Suppressor macrophage treated with lipopolysaccharide for 4 hours (primary cell): Measurements from ENCODE around the gene COL6A2.
"Not testable (repeated sequence)": the region's sequence is repeated elsewhere in the genome, so short reads cannot be mapped to it uniquely, and the experiment has no call there.

Experiments
- DNase-seq: peaks from one replicate; pipeline ENCODE4 v3.0.0-alpha.2; 2020

Gene COL6A2

GRCh38 chr21:46095814-46096595 is 1.9 kb upstream of the COL6A2 start:
- DNase-seq = no peak

- no peak for DNase-seq
Measured at GRCh38 chr21:46096596-46097335, 1.1 kb upstream of the COL6A2 start.

- DNase-seq = no peak
Measured at GRCh38 chr21:46098303-46099141, 610 bp downstream of the COL6A2 start.

- DNase-seq = no peak
Measured at GRCh38 chr21:46099476-46099875, 1.6 kb downstream of the COL6A2 start.

GRCh38 chr21:46100020-46100419 is 2.1 kb downstream of the COL6A2 start:
- DNase-seq = no peak

- no peak for DNase-seq
Measured at GRCh38 chr21:46100426-46100825, 2.5 kb downstream of the COL6A2 start.

- DNase-seq = no peak
Measured at GRCh38 chr21:46100906-46101305, 3.0 kb downstream of the COL6A2 start.

GRCh38 chr21:46104104-46104503 is 6.2 kb downstream of the COL6A2 start:
- no peak for DNase-seq

GRCh38 chr21:46107376-46107775 is 9.5 kb downstream of the COL6A2 start:
- not testable (repeated sequence) for DNase-seq

GRCh38 chr21:46108827-46109312 is 11.0 kb downstream of the COL6A2 start:
- DNase-seq = no peak

GRCh38 chr21:46109313-46110221 is 11.7 kb downstream of the COL6A2 start:
- no peak for DNase-seq

- no peak for DNase-seq
Measured at GRCh38 chr21:46110499-46111192, 12.7 kb downstream of the COL6A2 start.

GRCh38 chr21:46111193-46111571 is 13.3 kb downstream of the COL6A2 start:
- DNase-seq = no peak

- DNase-seq = no peak
Measured at GRCh38 chr21:46111857-46112724, 14.2 kb downstream of the COL6A2 start.

GRCh38 chr21:46112725-46113215 is 14.9 kb downstream of the COL6A2 start:
- DNase-seq = no peak

- DNase-seq = no peak
Measured at GRCh38 chr21:46113497-46114176, 15.7 kb downstream of the COL6A2 start.

- no peak for DNase-seq
Measured at GRCh38 chr21:46114963-46115362, 17.1 kb downstream of the COL6A2 start.

GRCh38 chr21:46115441-46116188 is 17.7 kb downstream of the COL6A2 start:
- DNase-seq = no peak
